Spleen (tissue), 11 donors: ENCODE measurements around the gene IGFL3. TPM values are rescaled to one million over a fixed set of nuclear protein-coding genes. Genes with fewer than 3 reads are reported as not detected.
"Not testable (repeated sequence)": the region's sequence is repeated elsewhere in the genome, so short reads cannot be mapped to it uniquely, and the experiment has no call there.

Experiments used
- DNase-seq: peaks from one replicate; pipeline ENCODE4 v3.0.0-alpha.2; 2020
- H3K27ac ChIP-seq, 8 donors: fragments of 200-600 bp; sonication (generic) in 7 of 8; 1 replicate in 4 of 8; 2 replicates in 4 of 8; pipeline versions ENCODE4 v1.5.0 to v1.8.0; 2016 to 2021; ENCODE audit warnings: inconsistent platforms in 4 of 8, mild to moderate bottlenecking in 4 of 8, moderate library complexity in 1 of 8
- H3K27me3 ChIP-seq, 7 donors: fragments of 200-600 bp; sonication (generic) in 6 of 7; replicated peaks in 1 of 7; 1 replicate in 4 of 7; 2 replicates in 3 of 7; pipeline versions ENCODE4 v1.5.0 to v1.8.0; 2016 to 2021; ENCODE audit warnings: inconsistent platforms in 3 of 7, mild to moderate bottlenecking in 1 of 7
- H3K36me3 ChIP-seq, 6 donors: fragments of 200-600 bp; sonication (generic) in 5 of 6; 1 replicate in 4 of 6; 2 replicates in 2 of 6; pipeline versions ENCODE4 v1.5.0 to v1.8.0; 2016 to 2021; ENCODE audit warnings: inconsistent platforms in 2 of 6
- H3K4me1 ChIP-seq, 6 donors: fragments of 200-600 bp; sonication (generic) in 5 of 6; 1 replicate in 3 of 6; 2 replicates in 3 of 6; pipeline versions ENCODE4 v1.5.0 to v1.8.0; 2016 to 2021; ENCODE audit warnings: inconsistent platforms in 3 of 6
- H3K4me3 ChIP-seq, 8 donors: fragments of 200-600 bp; sonication (generic) in 7 of 8; 1 replicate in 4 of 8; 2 replicates in 4 of 8; pipeline versions ENCODE4 v1.5.0 to v1.8.0; 2016 to 2021; ENCODE audit warnings: inconsistent platforms in 4 of 8, mild to moderate bottlenecking in 4 of 8, moderate library complexity in 2 of 8
- H3K9me3 ChIP-seq, 8 donors: fragments of 200-600 bp; sonication (generic) in 7 of 8; 1 replicate in 4 of 8; 2 replicates in 4 of 8; pipeline versions ENCODE4 v1.5.0 to v1.8.0; 2016 to 2021; ENCODE audit warnings: inconsistent platforms in 4 of 8
- CTCF ChIP-seq, 11 experiments: fragments of 200-600 bp in 7 of 11; fragments of 450-650 bp in 4 of 11; sonication (generic) in 4 of 11; IDR thresholded peaks in 8 of 11; conservative IDR thresholded peaks in 3 of 11; 1 replicate in 7 of 11; 2 replicates in 4 of 11; pipeline versions ENCODE4 v1.4.0 to v1.8.0; 2016 to 2021; ENCODE audit warnings: antibody characterized with exemption in 11 of 11, inconsistent platforms in 4 of 11, mild to moderate bottlenecking in 1 of 11
- POLR2A ChIP-seq, 3 donors: fragments of 450-650 bp; IDR thresholded peaks; one replicate each; pipeline ENCODE4 v1.5.1; 2017; ENCODE audit warnings: antibody characterized with exemption in 3 of 3, mild to moderate bottlenecking in 1 of 3
- POLR2AphosphoS5 ChIP-seq, 3 donors: sonication (generic); formaldehyde crosslinking; IDR thresholded peaks; one replicate each; pipeline ENCODE4 v1.5.1; 2017; ENCODE audit warnings: antibody characterized with exemption in 3 of 3
- WGBS, 5 donors: extraction: QIAGEN DNeasy Blood & Tissue Kit in 3 of 5; methylation state at CpG; one replicate each; pipeline versions ENCODE4 v1.1.5 to v1.1.7; 2013 to 2018; 5-methylcytosine and 5-hydroxymethylcytosine counted together
- intact Hi-C: fragments of 100-400 bp; cut with DNase I; formaldehyde crosslinking; loops from one replicate; pipeline ENCODE4 v1.15.0; 2023; ENCODE audit warnings: low total_unique reads
- polyA plus RNA-seq, 3 donors: library from polyadenylated mRNA; stranded (reverse); fragments of 200-250 nt; gene quantifications; one replicate each; pipeline ENCODE4 v1.2.1, GENCODE V29; 2013
- total RNA-seq, 7 donors: library from RNA; depleted of rRNA in 3 of 7; stranded (reverse); fragments of >200 nt in 3 of 7; fragmentation: NEBNext Ultra II Directional in 4 of 7; extraction: Animal tissue kit (Norgen Biotek cat#: 25700) in 4 of 7; gene quantifications; one replicate each; pipeline versions ENCODE4 v1.1.0 to v1.2.1, GENCODE V29; 2016 to 2021
- donor health status: healthy with polysubstance abuse.
- donor health status: DM: no; HTN: no; CAD: no; lungs with moderate emphysema.
- donor health status: DM: no; HTN: no; CAD: no.
- donor health status: Bipolar disorder and iron deficiency.
- donor health status: healthy.
- donor health status: DM: no; HTN: no; CAD: no.
- donor health status: DM: yes; HTN: yes; CAD: no.

The IGFL3 gene
- total and polyA plus RNA-seq, 10 donors: not detected

DNA sequence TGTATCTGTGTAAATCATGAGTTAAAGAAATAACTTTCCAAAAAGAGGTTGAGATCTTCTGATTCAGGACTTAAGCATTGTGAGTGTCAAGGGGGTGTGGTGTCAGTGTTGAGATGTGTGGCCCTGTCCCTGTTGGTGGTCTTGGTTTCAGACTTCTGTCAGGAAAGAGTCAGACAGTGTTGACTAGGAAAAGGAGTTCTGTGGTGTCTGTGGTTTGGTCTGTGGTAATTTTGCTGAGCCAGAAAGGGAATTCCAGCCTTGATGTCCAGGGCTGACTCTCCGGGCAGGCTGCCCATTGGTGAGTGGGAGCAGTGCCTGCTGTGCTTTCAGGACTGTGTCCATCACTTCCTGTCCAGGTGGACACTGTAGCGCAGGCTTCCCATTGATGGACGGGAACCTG lies 43.9 kb downstream of the IGFL3 start:
- TF ChIP-seq CTCF (IDR thresholded peaks at IDR 0.05 in 8 of 11, conservative IDR thresholded peaks at IDR 0.05 in 3 of 11) (no peak), POLR2AphosphoS5 (IDR thresholded peaks at IDR 0.05) (no peak), POLR2A (IDR thresholded peaks at IDR 0.05) (no peak)
- intact Hi-C loops: loop anchor here (5.0 kb wide), 1 partner anchor 112 kb away; no protein-coding TSS in a partner anchor
- peaks cover 0 to 28% (median 18%) of the 10 kb centered on the region in 8 donors for H3K9me3 ChIP-seq
- no peak overlapping the region for H3K4me3 ChIP-seq
- H3K36me3 ChIP-seq: no peaks in the 10 kb centered on the region
- no peak for DNase-seq
- peaks cover 0 to 14% (median 10%) of the 10 kb centered on the region in 6 donors for H3K4me1 ChIP-seq
- no peak overlapping the region for H3K27ac ChIP-seq
- peaks cover 7 to 94% (median 47%) of the 10 kb centered on the region in 7 donors for H3K27me3 ChIP-seq
- WGBS, 5 donors: 40 to 62% (median 51%) methylated on average over 3 of the region's 3 CpGs

DNA sequence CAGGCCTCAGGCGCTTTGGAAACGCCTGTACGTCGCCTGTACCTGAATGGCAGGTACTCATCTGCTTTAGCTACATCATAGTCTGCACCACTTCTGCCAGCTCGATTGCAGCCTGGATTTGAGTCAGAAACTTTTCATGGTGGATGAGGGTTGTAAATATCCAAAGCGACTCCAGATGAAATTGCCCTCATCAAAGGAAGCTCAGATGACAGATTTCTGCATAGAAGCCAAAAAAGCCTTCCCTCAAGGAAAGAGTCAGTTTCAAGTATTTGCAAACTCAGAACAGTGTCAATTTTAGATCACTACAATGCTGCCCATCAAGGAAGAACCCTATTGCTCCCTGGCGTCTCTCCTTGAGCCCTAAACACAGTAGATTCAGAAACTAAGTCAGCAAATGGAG lies 44.9 kb downstream of the IGFL3 start:
- no peak overlapping the region for H3K4me3 ChIP-seq
- H3K27me3 ChIP-seq: peaks cover 7 to 98% (median 55%) of the 10 kb centered on the region in 7 donors
- 79 to 92% (median 89%) methylated on average over 7 of the region's 7 CpGs for WGBS, 5 donors
- no peaks in the 10 kb centered on the region for H3K36me3 ChIP-seq
- DNase-seq: no peak
- H3K4me1 ChIP-seq: peaks cover 0 to 14% (median 10%) of the 10 kb centered on the region in 6 donors
- TF ChIP-seq POLR2A (IDR thresholded peaks at IDR 0.05) (no peak), POLR2AphosphoS5 (IDR thresholded peaks at IDR 0.05) (no peak), CTCF (IDR thresholded peaks at IDR 0.05 in 8 of 11, conservative IDR thresholded peaks at IDR 0.05 in 3 of 11) (no peak)
- peaks cover 0 to 18% (median 8%) of the 10 kb centered on the region in 8 donors for H3K9me3 ChIP-seq
- intact Hi-C loops: no loop called here
- no peak overlapping the region for H3K27ac ChIP-seq

DNA sequence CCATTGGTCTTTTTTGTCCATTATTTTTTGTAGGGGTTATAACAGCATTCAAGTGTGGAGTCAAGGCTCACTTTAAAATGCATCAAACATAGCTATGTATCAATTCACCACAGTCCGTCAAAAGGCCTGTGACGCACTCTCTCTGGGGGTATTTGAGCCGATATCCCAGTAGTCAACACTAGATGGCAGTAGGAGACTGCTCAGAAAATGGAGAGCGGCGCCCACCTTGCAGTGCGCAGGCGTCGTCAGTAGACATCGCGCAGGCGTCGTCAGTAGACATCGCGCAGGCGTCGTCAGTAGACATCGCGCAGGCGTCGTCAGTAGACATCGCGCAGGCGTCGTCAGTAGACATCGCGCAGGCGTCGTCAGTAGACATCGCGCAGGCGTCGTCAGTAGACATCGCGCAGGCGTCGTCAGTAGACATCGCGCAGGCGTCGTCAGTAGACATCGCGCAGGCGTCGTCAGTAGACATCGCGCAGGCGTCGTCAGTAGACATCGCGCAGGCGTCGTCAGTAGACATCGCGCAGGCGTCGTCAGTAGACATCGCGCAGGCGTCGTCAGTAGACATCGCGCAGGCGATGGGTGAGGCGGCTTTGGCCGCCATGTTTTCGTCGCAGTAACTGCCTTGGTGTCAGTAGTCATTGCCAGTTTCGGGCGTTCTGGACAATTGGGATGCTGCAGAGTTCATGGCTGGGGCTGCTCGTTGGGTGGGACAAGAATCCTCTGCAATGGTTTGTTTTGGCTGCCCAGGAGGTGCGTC lies 45.7 kb downstream of the IGFL3 start:
- H3K36me3 ChIP-seq, intact Hi-C loops, H3K27ac ChIP-seq, H3K4me3 ChIP-seq, DNase-seq: not testable (repeated sequence)
- Histone ChIP-seq H3K9me3 (peaks cover 0 to 12% (median 2%) of the 10 kb centered on the region in 8 donors), H3K27me3 (peaks cover 7 to 100% (median 61%) of the 10 kb centered on the region in 7 donors), H3K4me1 (peaks cover 0 to 14% (median 10%) of the 10 kb centered on the region in 6 donors)
- WGBS, 5 donors: 32 to 43% (median 34%) methylated on average over 21 to 43 of the region's 71 CpGs
- TF ChIP-seq CTCF (IDR thresholded peaks at IDR 0.05 in 8 of 11, conservative IDR thresholded peaks at IDR 0.05 in 3 of 11): peak in 9 of 11 experiments; percentile 28 to 58 (median 43)

- Histone ChIP-seq H3K27ac (no peak overlapping the region), H3K4me1 (peaks cover 0 to 14% (median 10%) of the 10 kb centered on the region in 6 donors), H3K27me3 (peaks cover 7 to 97% (median 70%) of the 10 kb centered on the region in 7 donors), H3K36me3 (no peaks in the 10 kb centered on the region), H3K9me3 (peaks cover 0 to 12% (median 2%) of the 10 kb centered on the region in 8 donors), H3K4me3 (peak overlapping the region in 1 of 8 donors; percentile 49)
- no peak for DNase-seq
- intact Hi-C loops: no loop called here
- no peak for TF ChIP-seq POLR2A (IDR thresholded peaks at IDR 0.05)
- TF ChIP-seq POLR2AphosphoS5 (IDR thresholded peaks at IDR 0.05): no peak
- peak in 1 of 11 experiments; percentile 5 for TF ChIP-seq CTCF (IDR thresholded peaks at IDR 0.05 in 8 of 11, conservative IDR thresholded peaks at IDR 0.05 in 3 of 11)
- 23 to 29% (median 24%) methylated on average over 6 of the region's 6 CpGs for WGBS, 5 donors
These were observed 46.7 kb downstream of the IGFL3 start for GRCh38 chr19:46077815-46078167.
